ENCODE data around the gene TMEM269. TPM values are rescaled to one million over a fixed set of nuclear protein-coding genes. Genes with fewer than 3 reads are reported as not detected.

TMEM269 gene
- total RNA-seq, 2 donors from 2014 or later = not detected

GRCh38 chr1:42744148-42744413 lies 40.7 kb upstream of the TMEM269 start:
- Histone ChIP-seq H3K4me1 (no peaks in the 10 kb centered on the region), H3K27me3 (no peaks in the 10 kb centered on the region), H3K36me3 (peaks cover 17% of the 10 kb centered on the region), H3K4me3 (no peak overlapping the region), H3K9me3 (no peaks in the 10 kb centered on the region), H3K27ac (no peak overlapping the region)
- TF ChIP-seq, protein P1, sequence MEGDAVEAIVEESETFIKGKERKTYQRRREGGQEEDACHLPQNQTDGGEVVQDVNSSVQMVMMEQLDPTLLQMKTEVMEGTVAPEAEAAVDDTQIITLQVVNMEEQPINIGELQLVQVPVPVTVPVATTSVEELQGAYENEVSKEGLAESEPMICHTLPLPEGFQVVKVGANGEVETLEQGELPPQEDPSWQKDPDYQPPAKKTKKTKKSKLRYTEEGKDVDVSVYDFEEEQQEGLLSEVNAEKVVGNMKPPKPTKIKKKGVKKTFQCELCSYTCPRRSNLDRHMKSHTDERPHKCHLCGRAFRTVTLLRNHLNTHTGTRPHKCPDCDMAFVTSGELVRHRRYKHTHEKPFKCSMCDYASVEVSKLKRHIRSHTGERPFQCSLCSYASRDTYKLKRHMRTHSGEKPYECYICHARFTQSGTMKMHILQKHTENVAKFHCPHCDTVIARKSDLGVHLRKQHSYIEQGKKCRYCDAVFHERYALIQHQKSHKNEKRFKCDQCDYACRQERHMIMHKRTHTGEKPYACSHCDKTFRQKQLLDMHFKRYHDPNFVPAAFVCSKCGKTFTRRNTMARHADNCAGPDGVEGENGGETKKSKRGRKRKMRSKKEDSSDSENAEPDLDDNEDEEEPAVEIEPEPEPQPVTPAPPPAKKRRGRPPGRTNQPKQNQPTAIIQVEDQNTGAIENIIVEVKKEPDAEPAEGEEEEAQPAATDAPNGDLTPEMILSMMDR (IDR thresholded peaks at IDR 0.05) = no peak
- no peak for DNase-seq (ENCODE audit: low spot score)

- H3K27me3 ChIP-seq = no peaks in the 10 kb centered on the region
- DNase-seq (ENCODE audit: low spot score) = no peak
- TF ChIP-seq, protein P1 (IDR thresholded peaks at IDR 0.05) = no peak
Measured at GRCh38 chr1:42745851-42746250, 38.9 kb upstream of the TMEM269 start.

DNA sequence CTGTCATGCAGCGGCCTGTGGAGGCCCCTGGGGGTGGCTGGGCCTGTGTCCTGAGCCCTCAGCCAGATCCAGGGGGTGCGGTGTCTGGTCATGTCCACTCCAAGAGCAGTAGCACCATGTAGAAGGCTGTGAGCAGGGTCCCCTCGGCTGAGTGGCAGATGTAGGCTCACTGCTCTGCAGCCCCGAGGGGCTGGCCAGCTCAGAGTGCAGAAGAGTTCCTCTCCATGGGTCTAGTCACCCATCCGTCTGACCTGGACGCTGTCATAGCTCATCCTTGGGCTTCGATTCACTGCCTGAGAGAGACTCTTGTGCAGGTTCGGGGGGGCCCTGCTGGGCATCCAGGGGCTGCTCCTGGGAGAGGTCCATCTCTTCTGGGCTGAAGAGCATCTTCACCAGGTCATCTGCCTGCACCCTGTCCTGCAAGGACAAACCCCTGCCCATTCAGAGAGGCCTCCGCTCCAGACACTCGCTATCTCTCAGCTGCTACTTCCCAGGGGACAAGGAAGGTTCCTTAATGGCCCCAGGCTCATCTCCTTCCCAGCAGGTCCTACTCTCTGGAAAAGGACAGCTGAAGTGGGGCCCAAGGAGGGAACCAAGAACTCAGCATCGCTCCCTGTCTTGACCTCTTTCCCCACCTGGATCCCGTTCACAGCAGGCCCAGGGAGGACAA lies 38.2 kb upstream of the TMEM269 start:
- H3K27me3 ChIP-seq = no peaks in the 10 kb centered on the region
- TF ChIP-seq, protein P1 (IDR thresholded peaks at IDR 0.05) = no peak
- no peaks in the 10 kb centered on the region for H3K4me1 ChIP-seq
- H3K36me3 ChIP-seq = peaks cover 29% of the 10 kb centered on the region
- no peaks in the 10 kb centered on the region for H3K9me3 ChIP-seq
- H3K27ac ChIP-seq = no peak overlapping the region
- DNase-seq (ENCODE audit: low spot score) = no peak
- H3K4me3 ChIP-seq = no peak overlapping the region

More at GRCh38 chr1:42745851-42746250, 38.9 kb upstream of the TMEM269 start:
- Histone ChIP-seq H3K36me3 (peaks cover 28% of the 10 kb centered on the region), H3K27ac (no peak overlapping the region), H3K9me3 (no peaks in the 10 kb centered on the region), H3K4me1 (no peaks in the 10 kb centered on the region), H3K4me3 (no peak overlapping the region)

GRCh38 chr1:42747125-42747524 lies 37.7 kb upstream of the TMEM269 start:
- H3K9me3 ChIP-seq = no peaks in the 10 kb centered on the region
- TF ChIP-seq, protein P1 (IDR thresholded peaks at IDR 0.05) = peak; percentile 53 to 70
- no peak overlapping the region for H3K4me3 ChIP-seq
- no peaks in the 10 kb centered on the region for H3K27me3 ChIP-seq
- H3K4me1 ChIP-seq = no peaks in the 10 kb centered on the region
- H3K27ac ChIP-seq = no peak overlapping the region
- DNase-seq (ENCODE audit: low spot score) = no peak
- H3K36me3 ChIP-seq = peaks cover 34% of the 10 kb centered on the region

- Histone ChIP-seq H3K9me3 (no peaks in the 10 kb centered on the region), H3K36me3 (peaks cover 43% of the 10 kb centered on the region), H3K27ac (no peak overlapping the region), H3K27me3 (no peaks in the 10 kb centered on the region), H3K4me3 (no peak overlapping the region), H3K4me1 (no peaks in the 10 kb centered on the region)
- TF ChIP-seq, protein P1 (IDR thresholded peaks at IDR 0.05) = no peak
- DNase-seq (ENCODE audit: low spot score) = no peak
Measured at GRCh38 chr1:42748021-42748420, 36.8 kb upstream of the TMEM269 start.
